ENCODE measurements around the gene MFF. TPM values are rescaled to one million over a fixed set of nuclear protein-coding genes. Genes with fewer than 3 reads are reported as not detected.
A peak's percentile ranks its signal among the peaks of the same experiment; 100 is the strongest.

Gene MFF, protein sequence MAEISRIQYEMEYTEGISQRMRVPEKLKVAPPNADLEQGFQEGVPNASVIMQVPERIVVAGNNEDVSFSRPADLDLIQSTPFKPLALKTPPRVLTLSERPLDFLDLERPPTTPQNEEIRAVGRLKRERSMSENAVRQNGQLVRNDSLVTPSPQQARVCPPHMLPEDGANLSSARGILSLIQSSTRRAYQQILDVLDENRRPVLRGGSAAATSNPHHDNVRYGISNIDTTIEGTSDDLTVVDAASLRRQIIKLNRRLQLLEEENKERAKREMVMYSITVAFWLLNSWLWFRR
- total RNA-seq, result 57.2 TPM
- long read RNA-seq, transcript MFF-201 (9 exons, 2,004 nt), result major isoform, 18 of 81 reads
- long read RNA-seq, transcript MFF-203 (8 exons, 1,716 nt), result minor isoform, 7 of 81 reads
- long read RNA-seq, transcript MFF-205 (7 exons, 1,085 nt), result minor isoform, 9 of 81 reads
- long read RNA-seq, partial matches to known transcripts, result 1 of 81 reads
- long read RNA-seq, other reads (novel, unspliced or antisense), result 34 of 81 reads

DNA sequence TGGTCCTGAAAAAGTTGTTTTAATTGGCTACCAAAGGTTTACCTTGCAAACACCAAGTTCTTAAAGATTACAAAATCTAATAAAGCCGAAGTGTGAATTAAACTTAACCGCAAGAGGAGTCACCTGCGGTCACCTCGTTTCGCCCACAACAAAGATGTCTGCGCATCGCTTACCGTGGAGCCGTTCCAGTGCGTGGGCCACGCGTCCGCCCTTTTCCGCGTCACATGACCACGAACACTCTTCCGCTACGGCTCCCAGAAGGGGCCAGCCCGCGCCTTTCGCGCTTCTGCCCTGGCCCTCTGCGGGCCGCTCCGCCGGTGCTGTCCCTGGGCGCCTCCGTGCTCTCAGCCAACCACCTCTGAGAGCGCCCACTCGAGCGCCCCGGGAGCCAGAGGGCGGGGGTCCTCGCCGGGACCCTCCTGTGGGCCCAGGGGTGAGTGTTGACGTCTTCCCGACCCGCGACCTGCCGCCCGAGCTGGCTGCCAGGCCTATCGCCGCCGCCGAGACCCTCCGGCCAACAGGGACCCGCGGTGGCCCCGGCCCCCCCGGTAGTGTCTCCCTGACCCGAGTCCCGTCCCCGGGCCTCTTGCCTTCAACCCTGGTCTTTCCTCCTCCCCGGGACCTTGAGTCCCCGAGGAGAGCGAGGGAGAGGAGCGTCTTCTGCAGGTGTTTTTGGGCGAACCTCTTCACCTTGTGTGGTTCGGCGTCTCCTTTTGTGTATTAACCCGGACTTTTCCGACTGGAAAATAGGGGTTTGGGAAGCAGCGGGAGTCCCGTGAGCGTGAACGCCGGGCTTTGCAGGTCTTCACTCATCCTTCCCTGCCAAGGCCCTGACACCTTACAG is at the start of gene MFF:
Gene MFF, plus strand, starts transcription at position 257 of the 844 bp plus-strand sequence. CDS start 5,415 bp downstream, outside the sequence.
- Histone ChIP-seq H3K27me3 (no peaks in the 10 kb centered on the region), H3K9me3 (no peaks in the 10 kb centered on the region), H3K27ac (peak within 1 kb of the TSS; percentile 90), H3K36me3 (peaks cover under 1% of the 10 kb centered on the region), H3K4me1 (peaks cover 19% of the 10 kb centered on the region), H3K4me3 (peak within 1 kb of the TSS; percentile 87)
- ATAC-seq (peak; percentile 99), DNase-seq (peak; percentile 97)
- TF ChIP-seq, protein P1, sequence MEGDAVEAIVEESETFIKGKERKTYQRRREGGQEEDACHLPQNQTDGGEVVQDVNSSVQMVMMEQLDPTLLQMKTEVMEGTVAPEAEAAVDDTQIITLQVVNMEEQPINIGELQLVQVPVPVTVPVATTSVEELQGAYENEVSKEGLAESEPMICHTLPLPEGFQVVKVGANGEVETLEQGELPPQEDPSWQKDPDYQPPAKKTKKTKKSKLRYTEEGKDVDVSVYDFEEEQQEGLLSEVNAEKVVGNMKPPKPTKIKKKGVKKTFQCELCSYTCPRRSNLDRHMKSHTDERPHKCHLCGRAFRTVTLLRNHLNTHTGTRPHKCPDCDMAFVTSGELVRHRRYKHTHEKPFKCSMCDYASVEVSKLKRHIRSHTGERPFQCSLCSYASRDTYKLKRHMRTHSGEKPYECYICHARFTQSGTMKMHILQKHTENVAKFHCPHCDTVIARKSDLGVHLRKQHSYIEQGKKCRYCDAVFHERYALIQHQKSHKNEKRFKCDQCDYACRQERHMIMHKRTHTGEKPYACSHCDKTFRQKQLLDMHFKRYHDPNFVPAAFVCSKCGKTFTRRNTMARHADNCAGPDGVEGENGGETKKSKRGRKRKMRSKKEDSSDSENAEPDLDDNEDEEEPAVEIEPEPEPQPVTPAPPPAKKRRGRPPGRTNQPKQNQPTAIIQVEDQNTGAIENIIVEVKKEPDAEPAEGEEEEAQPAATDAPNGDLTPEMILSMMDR (IDR thresholded peaks at IDR 0.05), result peak; percentile 13
- intact Hi-C loops (cut with DNase I), result no loop called here

DNA sequence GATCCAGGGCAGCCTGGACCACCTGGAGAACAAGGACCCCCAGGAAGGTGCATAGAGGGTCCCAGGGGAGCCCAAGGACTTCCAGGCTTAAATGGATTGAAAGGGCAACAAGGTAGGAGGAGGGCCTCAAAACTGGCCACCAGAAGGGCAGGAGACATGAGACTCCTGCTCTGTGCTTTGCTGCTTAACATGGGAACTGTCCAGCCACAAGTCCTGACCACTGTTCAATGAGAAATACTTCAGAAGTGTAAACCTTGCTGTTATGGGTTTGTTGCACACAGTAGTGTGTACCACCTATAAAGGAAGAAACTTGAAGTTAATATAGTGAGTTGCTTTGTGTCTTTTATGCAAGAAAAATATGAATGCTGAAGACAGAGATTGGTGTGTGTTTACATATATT is 44.2 kb upstream of the MFF start:
- TF ChIP-seq, protein P1 (IDR thresholded peaks at IDR 0.05), result no peak

DNA sequence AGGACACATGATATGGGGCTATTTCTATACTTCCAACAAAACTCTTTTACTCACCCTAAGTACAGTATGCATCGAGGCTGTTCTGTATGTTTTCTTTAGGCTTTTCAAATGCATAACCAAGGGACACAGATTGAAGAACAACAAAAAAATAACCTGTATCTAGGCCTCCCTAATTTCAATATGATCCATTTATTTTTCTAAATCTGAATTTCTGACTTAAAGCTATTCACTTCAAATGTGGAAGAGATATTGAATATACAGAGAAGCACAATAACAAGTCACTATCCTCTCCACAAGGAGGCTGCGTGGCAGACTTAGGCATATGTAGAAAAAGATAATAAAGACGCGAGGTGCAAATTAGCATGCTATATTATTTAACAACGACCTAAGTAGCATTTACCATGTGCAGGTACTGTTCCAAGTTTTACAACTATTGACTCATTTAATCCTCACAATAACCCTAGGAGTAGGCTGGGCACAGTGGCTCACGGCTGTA is 39.3 kb upstream of the MFF start:
- no peak for DNase-seq
- no peaks in the 10 kb centered on the region for H3K9me3 ChIP-seq
- H3K36me3 ChIP-seq, result peaks cover 4% of the 10 kb centered on the region
- intact Hi-C loops (cut with DNase I), result no loop called here
- ATAC-seq, result no peak
- no peak overlapping the region for H3K27ac ChIP-seq
- no peaks in the 10 kb centered on the region for H3K4me1 ChIP-seq
- no peaks in the 10 kb centered on the region for H3K27me3 ChIP-seq
- H3K4me3 ChIP-seq, result no peak overlapping the region
- TF ChIP-seq, protein P1 (IDR thresholded peaks at IDR 0.05), result no peak

More for the DNA sequence above, 44.2 kb upstream of the MFF start:
- intact Hi-C loops (cut with DNase I), result no loop called here
- Histone ChIP-seq H3K27me3 (no peaks in the 10 kb centered on the region), H3K4me3 (no peak overlapping the region), H3K36me3 (peaks cover 4% of the 10 kb centered on the region), H3K4me1 (no peaks in the 10 kb centered on the region), H3K27ac (no peak overlapping the region), H3K9me3 (no peaks in the 10 kb centered on the region)
- DNase-seq (no peak), ATAC-seq (no peak)

DNA sequence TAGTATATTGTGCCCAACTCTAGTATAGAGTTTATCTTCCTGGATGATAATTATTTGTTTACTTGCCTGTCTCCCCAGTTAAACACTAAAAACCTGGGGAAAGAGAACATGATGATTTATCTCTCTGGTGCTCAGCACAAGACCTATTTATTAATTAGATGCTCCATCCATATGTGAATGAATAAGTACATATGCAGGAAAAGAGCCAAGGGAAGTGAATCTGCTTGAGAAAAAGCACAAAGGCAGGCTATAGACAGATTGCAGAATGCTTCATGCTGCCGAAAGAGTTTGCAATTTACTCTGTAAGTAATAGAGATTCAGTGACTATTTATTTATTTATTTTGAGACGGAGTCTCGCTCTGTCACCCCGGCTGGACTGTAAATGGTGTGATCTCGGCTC is 37.3 kb upstream of the MFF start:
- DNase-seq (no peak), ATAC-seq (no peak)
- Histone ChIP-seq H3K36me3 (peaks cover 4% of the 10 kb centered on the region), H3K27me3 (no peaks in the 10 kb centered on the region), H3K27ac (no peak overlapping the region), H3K4me3 (no peak overlapping the region), H3K9me3 (no peaks in the 10 kb centered on the region), H3K4me1 (no peaks in the 10 kb centered on the region)
- intact Hi-C loops (cut with DNase I), result no loop called here
- TF ChIP-seq, protein P1 (IDR thresholded peaks at IDR 0.05), result no peak

DNA sequence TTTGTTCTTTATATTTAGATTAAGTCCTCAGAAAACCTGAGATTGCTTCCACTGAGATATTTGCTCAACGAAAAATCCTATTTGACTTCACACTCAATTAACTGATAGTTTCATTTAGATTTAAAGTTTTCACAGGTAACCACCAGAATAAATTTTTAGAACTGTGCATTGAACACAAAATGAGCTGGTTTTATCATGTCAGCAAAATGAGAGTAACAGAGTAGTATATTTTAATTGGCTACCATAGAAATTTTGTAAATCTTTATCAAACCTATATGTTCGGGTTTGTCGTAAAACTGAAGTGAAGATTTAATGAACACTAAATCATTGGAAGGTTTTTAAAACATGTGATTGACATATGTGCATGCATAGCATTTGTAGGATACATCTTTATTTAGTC is 32.7 kb upstream of the MFF start:
- H3K4me3 ChIP-seq, result no peak overlapping the region
- TF ChIP-seq, protein P1 (IDR thresholded peaks at IDR 0.05), result no peak
- no peaks in the 10 kb centered on the region for H3K9me3 ChIP-seq
- ATAC-seq, result no peak
- H3K27ac ChIP-seq, result no peak overlapping the region
- H3K4me1 ChIP-seq, result no peaks in the 10 kb centered on the region
- DNase-seq, result no peak
- H3K27me3 ChIP-seq, result no peaks in the 10 kb centered on the region
- intact Hi-C loops (cut with DNase I), result no loop called here
- no peaks in the 10 kb centered on the region for H3K36me3 ChIP-seq

All from upper lobe of right lung (tissue), 1 donor.